Hematopoietic multipotent progenitor cell treated with erythropoietin and hydrocortisone succinate and interleukin-3 and kit ligand, for 4 days (in vitro differentiated cells): Measurements from ENCODE around the gene TRAF3.
A peak's percentile ranks its signal among the peaks of the same experiment; 100 is the strongest.

Experiments
- DNase-seq: peaks from one replicate; pipeline ENCODE4 v3.0.0-alpha.2; 2015

The TRAF3 gene

GRCh38 chr14:102897299-102898027 is 120.2 kb downstream of the TRAF3 start:
- no peak for DNase-seq

- DNase-seq: no peak
Observed at GRCh38 chr14:102898298-102898697, 121.0 kb downstream of the TRAF3 start.

GRCh38 chr14:102898776-102899515 is 121.7 kb downstream of the TRAF3 start:
- DNase-seq: no peak

GRCh38 chr14:102899516-102899900 is 122.3 kb downstream of the TRAF3 start:
- DNase-seq: no peak

- DNase-seq: no peak
Observed at GRCh38 chr14:102900631-102901571, 123.7 kb downstream of the TRAF3 start.

- DNase-seq: peak; percentile 57
Observed at GRCh38 chr14:102901633-102902032, 124.4 kb downstream of the TRAF3 start.

GRCh38 chr14:102902086-102902485 is 124.8 kb downstream of the TRAF3 start:
- no peak for DNase-seq

GRCh38 chr14:102902523-102903247 is 125.4 kb downstream of the TRAF3 start:
- no peak for DNase-seq

- DNase-seq: no peak
Observed at GRCh38 chr14:102903248-102903888, 126.1 kb downstream of the TRAF3 start.

- DNase-seq: no peak
Observed at GRCh38 chr14:102903889-102904512, 126.8 kb downstream of the TRAF3 start.

GRCh38 chr14:102905116-102906108 is 128.2 kb downstream of the TRAF3 start:
- no peak for DNase-seq

GRCh38 chr14:102906616-102907302 is 129.5 kb downstream of the TRAF3 start:
- no peak for DNase-seq

- no peak for DNase-seq
Observed at GRCh38 chr14:102907303-102907844, 130.1 kb downstream of the TRAF3 start.

- no peak for DNase-seq
Observed at GRCh38 chr14:102907980-102908730, 130.9 kb downstream of the TRAF3 start.

GRCh38 chr14:102908766-102909455 is 131.7 kb downstream of the TRAF3 start:
- DNase-seq: no peak

GRCh38 chr14:102909462-102909861 is 132.2 kb downstream of the TRAF3 start:
- DNase-seq: no peak

GRCh38 chr14:102909911-102910310 is 132.7 kb downstream of the TRAF3 start:
- no peak for DNase-seq

GRCh38 chr14:102910442-102910841 is 133.2 kb downstream of the TRAF3 start:
- DNase-seq: no peak
